Epithelial cell of alveolus of lung (primary cell): ENCODE measurements around the gene MTRF1L. TPM values are rescaled to one million over a fixed set of nuclear protein-coding genes. Genes with fewer than 3 reads are reported as not detected.

Experiments
- total RNA-seq: library from RNA; depleted of rRNA; stranded (reverse); fragments of >200 nt; gene quantifications from 2 replicates; pipeline ENCODE4 v1.2.1, GENCODE V29; 2015

MTRF1L gene
- total RNA-seq, result 14.9 and 16.9 TPM in 2 replicates

GRCh38 chr6:153002613-153003365, at the start of gene MTRF1L:
Gene MTRF1L (minus strand): TSS chr6:153002709. CDS start chr6:153002685, 24 bp downstream.

GRCh38 chr6:152982904-152983636, 19.4 kb downstream of the MTRF1L start, which contains the start of gene FBXO5:
Gene FBXO5 (minus strand): TSS chr6:152983041. CDS start chr6:152982959, 82 bp downstream.

Other genes starting within 250 kb of the MTRF1L start
- gene FBXO5, start 19.7 kb downstream of the MTRF1L start, total RNA-seq, result 11.7 and 21.2 TPM in 2 replicates
- 12.4 and 14.4 TPM in 2 replicates for gene RGS17, start 128.6 kb upstream of the MTRF1L start, total RNA-seq